Ishikawa (cell line): Measurements from ENCODE around the gene ADAM10.

Experiments used
- CEBPB ChIP-seq: IDR thresholded peaks from 2 replicates; pipeline ENCODE4 v1.6.1; 2012
- CREB1 ChIP-seq: IDR thresholded peaks from 2 replicates; pipeline ENCODE4 v1.6.1; 2012; ENCODE audit warnings: low read depth
- EGR1 ChIP-seq: IDR thresholded peaks from 2 replicates; pipeline ENCODE4 v1.6.1; 2012
- EP300 ChIP-seq: IDR thresholded peaks from 2 replicates; pipeline ENCODE4 v1.6.1; 2012; ENCODE audit warnings: borderline replicate concordance
- FOXM1 ChIP-seq: IDR thresholded peaks from 2 replicates; pipeline ENCODE4 v1.6.1; 2012; ENCODE audit warnings: low read depth, borderline replicate concordance
- NFIC ChIP-seq: IDR thresholded peaks from 2 replicates; pipeline ENCODE4 v1.6.1; 2012
- RAD21 ChIP-seq: IDR thresholded peaks from 2 replicates; pipeline ENCODE4 v1.6.1; 2012; ENCODE audit warnings: low read depth
- TAF1 ChIP-seq: IDR thresholded peaks from 2 replicates; pipeline ENCODE4 v1.6.1; 2012; ENCODE audit warnings: low read depth, mild to moderate bottlenecking
- TCF12 ChIP-seq: IDR thresholded peaks from 2 replicates; pipeline ENCODE4 v1.6.1; 2012; ENCODE audit warnings: low read depth
- TEAD4 ChIP-seq: IDR thresholded peaks from 2 replicates; pipeline ENCODE4 v1.6.1; 2012
- YY1 ChIP-seq: IDR thresholded peaks from 2 replicates; pipeline ENCODE4 v1.6.1; 2012; ENCODE audit warnings: low read depth
- ZBTB7A ChIP-seq: IDR thresholded peaks from 2 replicates; pipeline ENCODE4 v1.6.1; 2012; ENCODE audit warnings: low read depth
- TF ChIP-seq, protein P1 (sequence below): IDR thresholded peaks from 2 replicates; pipeline ENCODE4 v1.6.1; 2012
- TF ChIP-seq, protein P2 (sequence below): IDR thresholded peaks from 2 replicates; pipeline ENCODE4 v1.6.1; 2012; ENCODE audit warnings: low read depth, mild to moderate bottlenecking
- TF ChIP-seq, protein P3 (sequence below): IDR thresholded peaks from 2 replicates; pipeline ENCODE4 v1.6.1; 2012

Gene ADAM10

DNA sequence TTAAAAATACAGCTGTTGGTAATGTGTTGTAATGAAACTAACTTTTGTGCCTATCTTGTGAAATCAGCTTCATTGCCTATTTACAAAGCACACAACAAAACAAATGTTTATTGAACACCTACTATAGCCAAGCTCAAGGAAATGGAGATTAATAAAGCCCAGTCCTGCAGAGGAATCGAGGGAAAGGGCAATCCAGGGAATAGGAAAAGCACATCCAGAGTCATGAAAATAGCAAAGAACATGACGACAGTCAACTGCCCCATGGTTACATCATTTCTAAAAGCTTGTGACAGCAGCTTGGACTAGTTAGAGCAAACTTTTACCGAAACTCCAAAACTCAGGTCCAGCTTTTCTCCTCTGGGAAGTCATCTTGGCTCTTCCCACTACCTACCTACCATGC lies 160.5 kb downstream of the ADAM10 start:
- no peak for TF ChIP-seq CREB1

DNA sequence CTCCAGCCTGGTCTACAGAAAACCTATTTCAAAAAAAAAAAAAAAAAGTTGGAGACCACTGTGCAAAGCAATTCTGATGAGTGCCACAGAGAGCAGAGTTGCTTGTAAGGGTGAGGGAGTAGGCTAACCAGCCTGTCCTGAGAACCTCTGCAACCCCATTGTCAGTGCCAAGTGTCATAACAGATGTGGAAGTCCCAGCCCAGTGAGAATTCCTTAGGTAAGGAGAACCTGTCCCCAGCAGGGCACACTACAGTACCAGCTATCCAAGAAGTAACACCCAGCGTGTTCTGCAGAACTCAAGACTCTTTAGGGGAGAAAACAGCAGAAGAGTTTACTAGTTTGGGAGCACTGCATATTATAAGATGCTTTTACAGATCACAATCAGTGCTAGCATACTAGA lies 161.4 kb downstream of the ADAM10 start:
- TF ChIP-seq EGR1 (no peak), FOXM1 (no peak), ZBTB7A (no peak), YY1 (no peak), TAF1 (no peak), NFIC (no peak), TEAD4 (no peak), CREB1 (no peak), CEBPB (no peak)
- TF ChIP-seq, protein P1, sequence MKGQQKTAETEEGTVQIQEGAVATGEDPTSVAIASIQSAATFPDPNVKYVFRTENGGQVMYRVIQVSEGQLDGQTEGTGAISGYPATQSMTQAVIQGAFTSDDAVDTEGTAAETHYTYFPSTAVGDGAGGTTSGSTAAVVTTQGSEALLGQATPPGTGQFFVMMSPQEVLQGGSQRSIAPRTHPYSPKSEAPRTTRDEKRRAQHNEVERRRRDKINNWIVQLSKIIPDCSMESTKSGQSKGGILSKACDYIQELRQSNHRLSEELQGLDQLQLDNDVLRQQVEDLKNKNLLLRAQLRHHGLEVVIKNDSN = no peak
- TF ChIP-seq, protein P2, sequence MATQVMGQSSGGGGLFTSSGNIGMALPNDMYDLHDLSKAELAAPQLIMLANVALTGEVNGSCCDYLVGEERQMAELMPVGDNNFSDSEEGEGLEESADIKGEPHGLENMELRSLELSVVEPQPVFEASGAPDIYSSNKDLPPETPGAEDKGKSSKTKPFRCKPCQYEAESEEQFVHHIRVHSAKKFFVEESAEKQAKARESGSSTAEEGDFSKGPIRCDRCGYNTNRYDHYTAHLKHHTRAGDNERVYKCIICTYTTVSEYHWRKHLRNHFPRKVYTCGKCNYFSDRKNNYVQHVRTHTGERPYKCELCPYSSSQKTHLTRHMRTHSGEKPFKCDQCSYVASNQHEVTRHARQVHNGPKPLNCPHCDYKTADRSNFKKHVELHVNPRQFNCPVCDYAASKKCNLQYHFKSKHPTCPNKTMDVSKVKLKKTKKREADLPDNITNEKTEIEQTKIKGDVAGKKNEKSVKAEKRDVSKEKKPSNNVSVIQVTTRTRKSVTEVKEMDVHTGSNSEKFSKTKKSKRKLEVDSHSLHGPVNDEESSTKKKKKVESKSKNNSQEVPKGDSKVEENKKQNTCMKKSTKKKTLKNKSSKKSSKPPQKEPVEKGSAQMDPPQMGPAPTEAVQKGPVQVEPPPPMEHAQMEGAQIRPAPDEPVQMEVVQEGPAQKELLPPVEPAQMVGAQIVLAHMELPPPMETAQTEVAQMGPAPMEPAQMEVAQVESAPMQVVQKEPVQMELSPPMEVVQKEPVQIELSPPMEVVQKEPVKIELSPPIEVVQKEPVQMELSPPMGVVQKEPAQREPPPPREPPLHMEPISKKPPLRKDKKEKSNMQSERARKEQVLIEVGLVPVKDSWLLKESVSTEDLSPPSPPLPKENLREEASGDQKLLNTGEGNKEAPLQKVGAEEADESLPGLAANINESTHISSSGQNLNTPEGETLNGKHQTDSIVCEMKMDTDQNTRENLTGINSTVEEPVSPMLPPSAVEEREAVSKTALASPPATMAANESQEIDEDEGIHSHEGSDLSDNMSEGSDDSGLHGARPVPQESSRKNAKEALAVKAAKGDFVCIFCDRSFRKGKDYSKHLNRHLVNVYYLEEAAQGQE = no peak
- TF ChIP-seq, protein P3, sequence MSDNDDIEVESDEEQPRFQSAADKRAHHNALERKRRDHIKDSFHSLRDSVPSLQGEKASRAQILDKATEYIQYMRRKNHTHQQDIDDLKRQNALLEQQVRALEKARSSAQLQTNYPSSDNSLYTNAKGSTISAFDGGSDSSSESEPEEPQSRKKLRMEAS = no peak

DNA sequence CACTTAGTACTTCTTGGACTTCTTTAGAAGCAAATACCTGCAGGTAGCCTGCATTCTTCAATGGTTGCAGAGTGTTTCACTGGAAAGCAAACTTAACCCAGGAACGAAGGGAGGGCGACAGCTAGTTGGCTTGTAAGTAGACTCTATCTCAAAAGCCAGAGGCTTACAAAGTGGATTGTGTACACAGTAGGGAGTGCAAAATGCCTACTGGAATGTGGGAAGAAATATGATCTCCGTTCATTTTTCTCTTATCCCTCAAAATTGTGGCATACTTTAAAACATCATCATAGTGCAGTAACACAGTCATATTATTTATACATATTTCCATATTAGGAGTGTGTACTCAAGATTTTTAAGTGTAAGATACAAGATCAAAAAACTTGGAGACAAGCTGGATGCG lies 162.0 kb downstream of the ADAM10 start:
- TF ChIP-seq FOXM1 = no peak
- TF ChIP-seq RAD21 = no peak
- no peak for TF ChIP-seq NFIC
- TF ChIP-seq TEAD4 = no peak
- TF ChIP-seq ZBTB7A = no peak
- TF ChIP-seq, protein P3 = no peak
- TF ChIP-seq EP300 = no peak
- TF ChIP-seq TCF12 = no peak
- TF ChIP-seq, protein P1 = no peak
- TF ChIP-seq, protein P2 = no peak
- no peak for TF ChIP-seq EGR1
- TF ChIP-seq CEBPB = no peak
- TF ChIP-seq CREB1 = no peak
- no peak for TF ChIP-seq TAF1
- no peak for TF ChIP-seq YY1

DNA sequence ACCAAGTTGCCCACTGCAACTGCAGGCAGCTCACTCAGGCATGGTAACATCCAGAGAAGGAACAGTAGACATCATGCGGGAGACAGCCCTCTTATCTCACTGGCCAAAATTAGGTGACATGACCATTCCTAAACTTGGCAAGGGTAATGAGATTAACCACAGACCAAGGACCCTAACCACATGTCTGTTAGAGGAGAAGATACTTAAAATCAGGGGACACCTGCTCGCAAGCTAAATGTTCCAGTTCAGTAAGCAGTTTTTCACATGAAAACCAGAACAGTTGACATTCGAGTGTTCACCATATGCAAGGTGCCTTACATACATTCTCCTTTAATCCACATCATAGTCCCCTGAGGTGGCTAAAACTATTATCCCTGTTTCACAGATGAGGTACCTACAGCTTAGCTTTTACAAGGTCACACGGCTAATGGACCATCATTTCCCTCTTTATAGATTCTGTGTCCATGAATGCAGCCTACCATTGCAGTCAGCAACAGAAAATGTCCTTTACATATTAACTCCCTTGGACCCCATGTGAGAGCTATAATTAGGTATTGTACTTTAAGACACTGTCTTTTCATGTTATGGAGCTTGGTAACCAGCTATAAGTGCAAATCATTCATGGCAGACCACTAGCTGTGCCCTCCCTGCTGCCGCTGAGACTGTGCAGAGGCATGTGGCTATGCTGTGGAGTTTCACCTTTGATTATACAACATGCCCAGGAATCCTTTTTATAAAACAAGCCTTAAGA lies 163.6 kb downstream of the ADAM10 start:
- TF ChIP-seq TEAD4 = no peak
- TF ChIP-seq TAF1 = no peak
- TF ChIP-seq EGR1 = no peak
- no peak for TF ChIP-seq RAD21
- TF ChIP-seq ZBTB7A = no peak
- TF ChIP-seq, protein P3 = no peak
- TF ChIP-seq FOXM1 = no peak
- TF ChIP-seq NFIC = no peak
- TF ChIP-seq, protein P2 = no peak
- TF ChIP-seq, protein P1 = no peak
- TF ChIP-seq CREB1 = no peak
- TF ChIP-seq CEBPB = no peak
- TF ChIP-seq EP300 = no peak
- no peak for TF ChIP-seq YY1
- no peak for TF ChIP-seq TCF12
